HAP-1 (cell line): ENCODE measurements around the gene PALM3.

Source experiments
- DNase-seq, 2 experiments: peaks; one replicate each; pipeline ENCODE4 v3.0.0-alpha.2; 2016 to 2020; ENCODE audit warnings: low spot score in 2 of 2
- H3K27me3 ChIP-seq: fragments of 250-450 bp; sonication (Bioruptor Pico); 2 replicates; pipeline ENCODE4 v1.5.1; 2020; ENCODE audit warnings: low read depth, mild to moderate bottlenecking, moderate library complexity
- H3K36me3 ChIP-seq: fragments of 250-450 bp; sonication (Bioruptor Pico); replicated peaks from 2 replicates; pipeline ENCODE4 v1.5.1; 2020; ENCODE audit warnings: mild to moderate bottlenecking
- H3K4me1 ChIP-seq: fragments of 250-450 bp; sonication (Bioruptor Pico); 2 replicates; pipeline ENCODE4 v1.5.1; 2020; ENCODE audit warnings: mild to moderate bottlenecking
- H3K4me3 ChIP-seq: fragments of 250-450 bp; sonication (Bioruptor Pico); 2 replicates; pipeline ENCODE4 v1.5.1; 2020; ENCODE audit warnings: mild to moderate bottlenecking, moderate library complexity
- H3K9me3 ChIP-seq: fragments of 250-450 bp; sonication (Bioruptor Pico); 2 replicates; pipeline ENCODE4 v1.5.1; 2020; ENCODE audit warnings: mild to moderate bottlenecking, moderate library complexity
- in situ Hi-C: fragments of 300-500 bp; cut with MboI; formaldehyde crosslinking; loops from 3 replicates; pipeline ENCODE4 v1.14.3; 2020; ENCODE audit warnings: low sequenced_read_pairs, inconsistent platforms, mixed read lengths

PALM3 gene

DNA sequence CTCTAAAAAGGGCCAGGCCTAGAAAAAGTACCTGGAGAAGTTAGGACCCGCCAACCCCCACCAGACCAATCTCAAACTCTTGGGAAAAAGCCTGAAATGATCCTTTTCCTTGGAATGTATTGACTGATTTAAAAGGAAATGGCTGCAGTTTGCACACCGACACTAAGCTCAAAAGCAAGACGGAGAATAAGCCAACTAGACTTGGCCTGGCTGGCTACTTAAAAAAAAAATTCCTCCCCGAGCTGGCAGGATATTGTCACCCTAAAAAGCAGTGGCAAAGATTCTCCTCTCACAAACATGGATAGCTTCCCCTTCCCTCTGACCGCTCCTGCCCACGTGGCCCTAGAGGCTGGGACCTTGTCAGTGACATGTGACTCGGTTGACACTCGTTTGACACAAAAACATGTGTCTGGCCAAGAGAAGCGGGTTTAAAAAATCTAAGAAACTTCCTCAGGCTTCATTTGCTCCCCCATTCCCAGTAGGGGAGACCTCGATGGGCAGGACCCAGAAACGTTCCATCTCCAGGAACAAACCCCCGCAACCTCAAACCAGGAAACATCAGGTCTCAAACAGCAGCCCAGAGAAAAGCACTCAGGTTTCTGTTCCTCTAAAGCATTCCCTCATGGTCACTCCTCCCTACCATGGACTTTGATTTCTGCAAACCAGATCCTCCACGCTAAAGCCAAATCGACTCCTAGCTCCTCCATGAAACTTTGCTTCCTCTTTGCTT, 57.1 kb downstream of the PALM3 start:
- no peak for DNase-seq
- no peaks in the 10 kb centered on the region for H3K36me3 ChIP-seq
- in situ Hi-C loops = loop anchor here (25.0 kb wide), 1 partner anchor 842 kb away; the partner anchor contains the start of genes IER2 and STX10
- no peaks in the 10 kb centered on the region for H3K27me3 ChIP-seq
- H3K9me3 ChIP-seq = peaks cover 1% of the 10 kb centered on the region; the same call in 1 of the 2 replicates
- H3K4me3 ChIP-seq = no peak overlapping the region; the same call in none of the 2 replicates
- peaks cover 7% of the 10 kb centered on the region; the same call in 1 of the 2 replicates for H3K4me1 ChIP-seq
